Activated naive CD8-positive, alpha-beta T cell treated with anti-CD3 and anti-CD28 coated beads, Interleukin-2, amount 10 ng/mL, durations not matched to agents 7 days and 5 days (primary cell): ENCODE results near the gene NTN3. TPM values are rescaled to one million over a fixed set of nuclear protein-coding genes. Genes with fewer than 3 reads are reported as not detected.

Experiments used
- ATAC-seq: fragments of 150-1000 bp; cut with Tn5 transposase; one replicate; pipeline ENCODE4 v1.10.0; 2021; ENCODE audit warnings: low read depth, moderate library complexity
- POLR2A ChIA-PET: fragments of 350-600 bp; sonication (Branson Sonifier 250); formaldehyde crosslinking; loops from one replicate; lab custom pipeline; 2021; ENCODE audit warnings: antibody characterized with exemption; lab: Charles Lee
- DNase-seq: peaks from one replicate; pipeline ENCODE4 v3.0.0; 2021
- H3K27ac Mint-ChIP-seq: one replicate; pipeline ENCODE4 v1.8.0; 2022; ENCODE audit warnings: mild to moderate bottlenecking, mixed read lengths
- H3K27me3 Mint-ChIP-seq: one replicate; pipeline ENCODE4 v1.8.0; 2022; ENCODE audit warnings: mild to moderate bottlenecking, moderate library complexity, mixed read lengths
- H3K36me3 Mint-ChIP-seq: one replicate; pipeline ENCODE4 v1.8.0; 2021; ENCODE audit warnings: mild to moderate bottlenecking, mixed read lengths
- H3K4me1 Mint-ChIP-seq: one replicate; pipeline ENCODE4 v1.8.0; 2021; ENCODE audit warnings: mixed read lengths
- H3K4me3 Mint-ChIP-seq: one replicate; pipeline ENCODE4 v1.8.0; 2022; ENCODE audit warnings: mild to moderate bottlenecking, moderate library complexity, mixed read lengths
- H3K9me3 Mint-ChIP-seq: one replicate; pipeline ENCODE4 v1.8.0; 2021; ENCODE audit warnings: mixed read lengths
- total RNA-seq, 2 experiments: library from RNA; stranded (reverse); gene quantifications; one replicate each; pipeline ENCODE4 v1.2.3, GENCODE V29; 2021

Gene NTN3
- total RNA-seq, 2 experiments from 2014 or later: not detected

DNA sequence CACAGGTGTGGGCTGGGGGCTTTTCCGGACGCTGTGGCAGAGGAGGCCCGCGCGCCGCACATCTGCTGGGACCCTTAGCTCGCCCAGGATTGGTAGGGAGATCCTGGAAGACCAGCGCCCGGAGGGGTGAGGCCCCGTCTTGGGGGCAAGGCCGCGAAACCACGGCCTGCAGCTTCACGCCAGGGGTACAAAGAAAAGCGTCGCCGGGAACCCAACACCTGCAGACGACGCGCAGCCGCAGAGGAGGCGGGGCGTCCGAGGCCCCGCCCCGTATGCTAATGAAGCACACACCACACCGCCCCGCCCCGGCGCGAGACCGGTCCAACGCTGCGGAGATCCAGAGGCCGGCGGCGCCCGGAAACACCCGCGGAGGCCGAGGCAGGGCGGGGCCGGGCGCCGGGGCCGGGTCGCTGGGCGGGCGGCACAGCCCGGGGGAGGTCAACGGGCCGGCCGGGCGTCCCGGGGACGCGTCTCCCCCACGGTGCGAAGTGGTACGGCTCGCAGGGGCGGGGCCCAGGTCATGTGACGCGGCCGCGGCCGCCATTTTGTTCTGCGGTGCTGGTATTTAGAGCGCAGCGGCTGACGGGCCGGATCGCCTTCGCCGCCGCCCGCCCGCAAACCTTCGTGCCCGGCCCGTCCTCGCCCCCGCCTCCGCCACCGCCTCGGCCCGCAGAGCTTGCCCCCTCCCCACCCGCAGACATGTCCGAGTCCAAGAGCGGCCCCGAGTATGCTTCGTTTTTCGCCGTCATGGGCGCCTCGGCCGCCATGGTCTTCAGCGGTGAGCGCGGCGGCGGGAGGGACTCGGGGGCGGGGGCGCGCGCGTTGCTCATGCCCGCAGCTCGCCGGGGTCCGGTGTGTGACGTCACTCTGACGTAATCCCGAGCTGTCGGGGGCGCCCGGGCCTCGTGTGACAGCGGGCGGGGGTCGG lies 42.6 kb downstream of the NTN3 start, which contains the start of gene ATP6V0C:
Gene ATP6V0C (plus strand): TSS at position 548 of the 928 bp plus-strand sequence. CDS start 152 bp downstream, at position 700.
- H3K9me3 Mint-ChIP-seq: no peaks in the 10 kb centered on the region
- peaks cover 8% of the 10 kb centered on the region for H3K36me3 Mint-ChIP-seq
- peak within 1 kb of the TSS; percentile 94 for H3K4me3 Mint-ChIP-seq
- peaks cover 8% of the 10 kb centered on the region for H3K27me3 Mint-ChIP-seq
- H3K4me1 Mint-ChIP-seq: peaks cover 32% of the 10 kb centered on the region
- H3K27ac Mint-ChIP-seq: peak within 1 kb of the TSS; percentile 95
- POLR2A ChIA-PET: interaction anchor here (0.6 to 4.0 kb wide), 10 partner anchors 16 to 358 kb away, joined by 3 to 43 read pairs (median 4); partner anchors contain the start of genes CEMP1, ECI1, PDPK1 and TRAF7
- ATAC-seq: peak; percentile 85
- DNase-seq: peak; percentile 97

DNA sequence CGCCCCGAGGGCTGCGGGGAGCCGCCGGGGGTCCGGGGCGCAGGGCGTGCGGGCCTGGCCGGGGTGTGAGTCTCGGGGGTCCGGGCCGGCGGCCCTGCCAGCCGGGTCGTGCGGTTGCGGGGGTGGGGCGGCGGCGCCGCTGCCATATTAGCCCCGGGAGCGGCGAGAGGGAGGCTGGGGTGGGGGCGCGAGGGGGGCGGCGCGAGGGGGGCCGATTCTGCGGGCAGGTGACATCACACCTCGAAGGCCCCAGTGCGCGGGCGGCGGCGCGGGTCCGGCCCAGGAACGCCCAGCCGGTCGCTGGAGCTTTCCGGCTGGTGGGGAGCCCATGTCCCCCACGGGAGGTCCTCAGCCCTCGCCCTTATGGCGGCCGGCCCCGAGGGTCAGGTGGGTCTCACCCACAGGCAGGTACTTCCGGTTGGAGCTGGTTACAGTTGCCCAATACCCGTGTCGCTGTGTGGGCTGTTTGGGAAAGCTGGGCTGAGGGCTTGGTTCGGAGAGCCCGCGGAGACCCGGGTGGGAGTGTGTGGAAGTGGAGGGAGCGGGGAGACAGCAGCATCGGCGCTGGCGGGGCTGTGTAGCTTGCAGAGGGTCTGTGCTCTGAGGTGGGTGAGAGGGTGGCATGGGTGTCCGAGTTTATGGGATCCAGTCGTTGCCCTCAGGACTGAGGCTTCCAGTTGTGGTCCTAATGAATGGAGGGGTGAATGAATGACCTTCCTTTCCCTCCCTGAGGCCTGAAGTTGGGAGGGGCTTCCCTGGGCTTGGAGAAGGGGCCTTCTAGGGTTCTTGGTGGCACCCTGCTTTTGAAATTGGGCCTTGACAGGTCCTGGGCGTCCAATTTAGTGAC lies 43.5 kb downstream of the NTN3 start:
- Mint-ChIP-seq H3K4me1 (peaks cover 35% of the 10 kb centered on the region), H3K27me3 (peaks cover 8% of the 10 kb centered on the region), H3K27ac (peak overlapping the region; percentile 93), H3K4me3 (peak overlapping the region; percentile 94), H3K36me3 (peaks cover 8% of the 10 kb centered on the region), H3K9me3 (no peaks in the 10 kb centered on the region)
- ATAC-seq: peak; percentile 6
- DNase-seq: peak; percentile 63
- POLR2A ChIA-PET: interaction anchor here (0.6 to 4.0 kb wide), 10 partner anchors 12 to 360 kb away, joined by 3 to 43 read pairs (median 4); partner anchors contain the start of genes CEMP1, ECI1, PDPK1 and TEDC2

DNA sequence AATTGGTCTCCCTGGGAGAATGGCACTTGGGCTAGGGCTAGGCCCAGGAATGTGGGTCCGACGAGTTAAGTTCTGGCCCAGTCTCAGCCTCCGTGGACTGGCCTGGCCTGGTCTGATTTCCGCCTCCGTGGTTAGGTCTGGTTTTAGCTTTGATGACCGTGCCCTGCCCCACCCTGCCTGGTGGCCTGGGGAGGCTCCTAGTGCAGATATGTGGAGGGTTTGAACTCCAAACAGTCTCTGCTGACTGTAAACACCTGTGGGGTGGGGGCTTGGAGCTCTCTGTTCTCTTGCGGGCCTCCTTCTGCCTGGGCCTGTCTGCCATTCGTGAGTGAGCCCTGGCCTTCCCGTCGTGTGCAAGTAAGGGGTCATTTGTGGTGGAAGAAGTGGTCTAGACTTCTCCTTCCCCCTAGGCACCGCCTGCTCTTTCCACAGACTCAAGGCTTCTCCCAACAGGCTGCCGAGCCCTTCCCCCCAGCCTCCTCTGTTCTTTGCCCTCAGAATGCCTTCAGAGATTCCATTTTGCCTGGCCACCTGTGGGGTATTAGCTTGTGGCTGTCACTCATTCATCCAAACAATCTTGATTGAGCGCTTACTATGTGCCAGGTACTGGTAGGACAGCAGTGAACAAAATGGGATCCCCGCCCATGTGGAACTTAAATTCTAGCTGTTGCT lies 44.2 kb downstream of the NTN3 start:
- ATAC-seq (no peak), DNase-seq (no peak)
- Mint-ChIP-seq H3K4me3 (peak overlapping the region; percentile 94), H3K27me3 (peaks cover 8% of the 10 kb centered on the region), H3K9me3 (no peaks in the 10 kb centered on the region), H3K36me3 (peaks cover 10% of the 10 kb centered on the region), H3K4me1 (peaks cover 40% of the 10 kb centered on the region), H3K27ac (peak overlapping the region; percentile 93)
- POLR2A ChIA-PET: interaction anchor here (0.7 to 4.0 kb wide), 10 partner anchors 11 to 360 kb away, joined by 3 to 43 read pairs (median 4); partner anchors contain the start of genes CEMP1, ECI1, PDPK1 and TBC1D24

DNA sequence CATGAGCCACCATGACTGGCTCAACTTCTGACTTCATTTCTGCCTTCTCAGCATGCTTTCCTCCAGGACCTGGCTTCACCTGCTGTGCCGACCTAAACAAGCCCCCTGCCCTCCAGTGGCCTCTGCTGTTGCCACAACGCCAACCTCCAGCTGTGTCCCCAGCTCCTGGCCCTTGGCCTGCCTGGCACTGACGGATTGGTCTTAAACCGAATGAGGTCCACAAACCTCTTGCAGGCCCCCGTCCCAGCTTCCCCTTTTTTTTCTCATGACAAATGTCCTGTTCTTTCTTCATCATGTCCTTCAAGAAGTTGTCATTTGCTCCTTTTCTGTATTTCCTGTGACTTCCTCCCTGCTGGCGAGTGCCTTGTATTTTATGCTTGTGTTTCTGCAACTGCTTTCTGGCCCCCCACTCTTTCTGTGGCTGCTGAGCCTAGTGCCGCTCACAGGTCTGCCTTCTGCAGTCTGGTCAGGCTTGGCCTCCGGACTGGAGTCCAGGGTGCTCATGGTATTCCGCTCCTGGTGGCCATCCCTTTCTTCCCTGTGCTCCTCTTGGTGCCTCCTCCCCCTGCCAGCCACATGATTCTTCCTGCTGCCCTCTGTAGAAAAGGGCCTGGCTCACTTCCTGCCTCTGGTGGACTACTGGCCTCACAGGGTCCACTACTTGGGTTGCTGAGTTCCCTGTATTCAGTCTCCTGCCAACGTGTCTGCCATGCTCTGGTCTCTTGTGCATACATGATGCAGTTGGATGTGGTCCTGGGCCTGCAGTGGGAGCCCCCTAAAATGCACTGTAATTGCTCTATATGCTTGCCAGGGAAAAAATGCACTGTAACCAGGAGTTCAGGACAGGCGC lies 45.5 kb downstream of the NTN3 start:
- no peak for DNase-seq
- no peak for ATAC-seq
- POLR2A ChIA-PET: interaction anchor here (1.2 to 4.0 kb wide), 2 partner anchors 15 kb away, joined by 3 to 43 read pairs; partner anchors contain the start of gene CEMP1
- Mint-ChIP-seq H3K9me3 (no peaks in the 10 kb centered on the region), H3K4me3 (peak overlapping the region; percentile 94), H3K27ac (peak overlapping the region; percentile 93), H3K27me3 (peaks cover 8% of the 10 kb centered on the region), H3K4me1 (peaks cover 43% of the 10 kb centered on the region), H3K36me3 (peaks cover 10% of the 10 kb centered on the region)

DNA sequence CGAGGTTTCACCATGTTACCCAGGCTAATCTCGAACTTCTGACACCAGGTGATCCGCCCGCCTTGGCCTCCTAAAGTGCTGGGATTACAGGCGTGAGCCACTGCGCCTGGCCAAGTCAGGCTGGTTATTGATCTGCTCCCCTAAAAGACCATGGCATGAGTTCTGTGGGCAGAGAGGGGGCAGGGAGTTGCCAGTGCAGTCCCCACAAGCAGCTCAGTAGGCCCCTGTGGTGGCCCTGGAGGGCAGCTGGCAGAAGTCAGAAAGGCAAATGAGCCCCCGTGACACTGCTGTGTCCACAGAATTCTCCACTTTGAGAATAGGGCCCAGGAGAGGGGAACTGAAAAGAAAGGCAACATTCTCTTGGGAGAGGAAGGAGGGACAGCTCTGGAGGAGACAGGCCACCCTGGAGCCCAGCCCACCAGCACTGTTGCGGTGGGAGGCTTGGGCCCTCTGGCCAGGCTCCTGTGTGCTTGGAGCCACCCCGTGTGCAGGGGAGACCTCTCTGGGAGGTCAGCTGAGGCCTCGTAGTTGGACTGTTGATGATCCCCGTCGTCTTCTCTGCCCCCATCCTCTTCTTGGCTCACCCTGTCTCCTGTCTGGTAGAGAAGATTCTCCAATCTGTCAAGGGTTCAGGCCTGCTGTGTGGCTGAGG lies 47.0 kb downstream of the NTN3 start:
- no peak overlapping the region for H3K4me3 Mint-ChIP-seq
- H3K4me1 Mint-ChIP-seq: peaks cover 39% of the 10 kb centered on the region
- DNase-seq (no peak), ATAC-seq (no peak)
- H3K36me3 Mint-ChIP-seq: peaks cover 10% of the 10 kb centered on the region
- POLR2A ChIA-PET: interaction anchor here (3.3 kb wide), 1 partner anchor 14 kb away, joined by 69 read pairs; the partner anchor contains the start of gene CEMP1
- H3K27ac Mint-ChIP-seq: peak overlapping the region; percentile 93
- no peaks in the 10 kb centered on the region for H3K27me3 Mint-ChIP-seq
- no peaks in the 10 kb centered on the region for H3K9me3 Mint-ChIP-seq

DNA sequence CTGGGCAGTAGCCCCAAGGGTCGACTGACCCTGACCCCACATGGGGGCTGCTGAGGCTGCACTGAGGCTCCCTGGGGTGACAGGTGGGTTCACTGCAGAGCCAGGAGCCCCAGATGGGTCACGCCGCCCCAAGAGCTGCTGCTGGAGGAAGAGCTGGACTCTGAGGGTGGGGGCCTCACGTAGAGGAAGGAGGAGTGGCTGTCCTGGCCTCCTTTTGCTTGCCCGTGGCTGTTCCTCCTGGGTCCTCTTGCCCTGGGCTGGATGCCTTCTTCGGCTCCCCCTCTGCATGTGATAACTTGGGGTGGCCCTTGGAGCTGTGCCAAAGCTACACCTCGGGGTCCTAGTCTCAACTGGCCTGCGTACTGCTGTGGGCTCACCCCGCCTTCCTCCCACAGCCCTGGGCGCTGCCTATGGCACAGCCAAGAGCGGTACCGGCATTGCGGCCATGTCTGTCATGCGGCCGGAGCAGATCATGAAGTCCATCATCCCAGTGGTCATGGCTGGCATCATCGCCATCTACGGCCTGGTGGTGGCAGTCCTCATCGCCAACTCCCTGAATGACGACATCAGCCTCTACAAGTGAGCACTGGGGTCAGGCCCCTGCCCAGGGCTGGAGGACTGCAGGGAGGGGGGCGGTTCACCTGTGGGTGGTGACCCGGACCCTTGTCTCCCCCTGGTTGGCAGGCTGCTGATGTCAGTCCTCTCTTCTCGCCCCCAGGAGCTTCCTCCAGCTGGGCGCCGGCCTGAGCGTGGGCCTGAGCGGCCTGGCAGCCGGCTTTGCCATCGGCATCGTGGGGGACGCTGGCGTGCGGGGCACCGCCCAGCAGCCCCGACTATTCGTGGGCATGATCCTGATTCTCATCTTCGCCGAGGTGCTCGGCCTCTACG lies 48.0 kb downstream of the NTN3 start:
- Mint-ChIP-seq H3K4me3 (peak overlapping the region; percentile 82), H3K9me3 (no peaks in the 10 kb centered on the region), H3K36me3 (peaks cover 12% of the 10 kb centered on the region)

DNA sequence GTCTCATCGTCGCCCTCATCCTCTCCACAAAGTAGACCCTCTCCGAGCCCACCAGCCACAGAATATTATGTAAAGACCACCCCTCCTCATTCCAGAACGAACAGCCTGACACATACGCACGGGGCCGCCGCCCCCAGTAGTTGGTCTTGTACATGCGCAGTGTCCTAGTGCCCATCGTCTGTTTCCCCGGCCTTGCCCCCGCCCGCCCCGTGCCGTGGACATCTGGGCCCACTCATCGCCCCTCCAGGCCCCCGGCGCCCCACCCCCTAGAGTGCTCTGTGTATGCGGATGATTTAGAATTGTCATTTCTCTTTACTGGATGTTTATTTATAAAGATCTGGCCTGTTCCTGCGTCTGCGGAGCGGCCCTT lies 48.6 kb downstream of the NTN3 start:
- Mint-ChIP-seq H3K27ac (peak overlapping the region; percentile 93), H3K9me3 (no peaks in the 10 kb centered on the region), H3K27me3 (no peaks in the 10 kb centered on the region), H3K4me3 (peak overlapping the region; percentile 82), H3K36me3 (peaks cover 16% of the 10 kb centered on the region), H3K4me1 (peaks cover 36% of the 10 kb centered on the region)
- DNase-seq (no peak), ATAC-seq (peak; percentile 2)
- POLR2A ChIA-PET: interaction anchor here (0.6 to 3.3 kb wide), 6 partner anchors 12 to 179 kb away, joined by 3 to 69 read pairs (median 6); partner anchors contain the start of genes ABCA3, CCNF, CEMP1 and PDPK1

More for the DNA sequence above, 48.0 kb downstream of the NTN3 start:
- ATAC-seq (no peak), DNase-seq (no peak)
- peaks cover 37% of the 10 kb centered on the region for H3K4me1 Mint-ChIP-seq
- POLR2A ChIA-PET: interaction anchor here (0.6 to 3.3 kb wide), 6 partner anchors 13 to 179 kb away, joined by 3 to 69 read pairs (median 6); partner anchors contain the start of genes ABCA3, CCNF, CEMP1 and PDPK1
- peak overlapping the region; percentile 93 for H3K27ac Mint-ChIP-seq
- H3K27me3 Mint-ChIP-seq: no peaks in the 10 kb centered on the region

DNA sequence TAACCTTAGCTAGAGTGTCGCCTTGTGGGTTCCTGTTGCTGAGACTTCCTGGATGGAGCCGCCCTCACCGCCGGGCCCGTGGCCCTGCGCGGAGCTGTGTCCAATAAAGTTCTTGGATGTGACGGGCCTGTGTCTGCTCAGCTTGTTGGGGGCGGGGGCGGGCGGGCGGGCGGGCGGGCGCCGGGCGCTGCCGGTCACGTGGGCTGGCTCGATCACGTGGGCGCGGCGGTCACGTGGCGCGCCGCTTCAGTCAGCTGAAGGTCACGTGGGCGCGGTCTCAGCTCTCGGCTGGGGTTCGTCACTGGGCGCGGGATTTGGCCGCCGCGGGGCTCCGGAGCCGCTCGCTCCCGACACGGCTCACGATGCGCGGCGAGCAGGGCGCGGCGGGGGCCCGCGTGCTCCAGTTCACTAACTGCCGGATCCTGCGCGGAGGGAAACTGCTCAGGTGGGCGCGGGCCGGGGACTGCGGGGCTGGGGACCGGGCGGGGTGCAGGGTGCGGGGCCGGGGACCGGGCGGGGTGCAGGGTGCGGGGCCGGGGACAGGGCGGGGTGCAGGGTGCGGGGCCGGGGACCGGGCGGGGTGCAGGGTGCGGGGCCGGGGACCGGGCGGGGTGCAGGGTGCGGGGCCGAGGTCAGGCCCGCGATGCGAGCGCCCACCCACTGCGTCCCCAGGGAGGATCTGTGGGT lies 49.1 kb downstream of the NTN3 start, which contains the start of gene AMDHD2:
Gene AMDHD2 (plus strand): TSS at position 275 of the 687 bp plus-strand sequence. CDS start 88 bp downstream, at position 363.
- ATAC-seq (peak; percentile 64), DNase-seq (peak; percentile 92)
- POLR2A ChIA-PET: interaction anchor here (0.6 to 3.3 kb wide), 13 partner anchors 9 to 305 kb away, joined by 3 to 69 read pairs (median 3); partner anchors contain the start of genes ABCA3, CCNF, CEMP1 and PDPK1
- H3K4me1 Mint-ChIP-seq: peaks cover 34% of the 10 kb centered on the region
- H3K27me3 Mint-ChIP-seq: no peaks in the 10 kb centered on the region
- H3K9me3 Mint-ChIP-seq: no peaks in the 10 kb centered on the region
- H3K4me3 Mint-ChIP-seq: peak within 1 kb of the TSS; percentile 83
- peaks cover 16% of the 10 kb centered on the region for H3K36me3 Mint-ChIP-seq
- peak within 1 kb of the TSS; percentile 93 for H3K27ac Mint-ChIP-seq

DNA sequence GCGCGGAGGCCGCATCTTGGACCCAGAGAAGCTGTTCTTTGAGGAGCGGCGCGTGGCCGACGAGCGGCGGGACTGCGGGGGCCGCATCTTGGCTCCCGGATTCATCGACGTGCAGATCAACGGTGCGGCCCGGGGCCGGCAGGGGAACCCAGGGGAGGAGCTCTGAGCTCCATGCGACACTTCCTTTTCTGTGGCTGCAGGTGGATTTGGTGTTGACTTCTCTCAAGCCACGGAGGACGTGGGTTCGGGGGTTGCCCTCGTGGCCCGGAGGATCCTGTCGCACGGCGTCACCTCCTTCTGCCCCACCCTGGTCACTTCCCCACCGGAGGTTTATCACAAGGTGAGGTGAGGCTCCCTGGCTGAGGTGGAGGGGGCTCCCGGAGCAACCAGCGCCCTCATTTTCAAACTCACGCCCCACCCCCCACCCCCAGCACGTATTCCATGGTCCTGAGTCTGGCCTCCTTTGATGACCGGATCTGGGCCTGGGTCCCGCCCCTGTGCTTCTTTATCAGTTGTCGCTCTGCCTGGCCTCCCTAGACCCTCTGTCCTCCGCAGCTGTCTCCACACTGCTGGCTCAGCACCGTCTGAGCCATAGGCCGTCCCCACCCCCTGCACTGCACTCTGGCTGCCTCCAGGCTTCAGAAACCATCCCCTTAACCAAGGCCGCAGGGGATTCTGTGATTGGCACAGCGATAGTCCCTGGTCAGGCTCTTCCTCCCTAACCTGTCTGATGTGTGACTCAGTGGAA lies 49.9 kb downstream of the NTN3 start:
- peak overlapping the region; percentile 83 for H3K4me3 Mint-ChIP-seq
- peak overlapping the region; percentile 88 for H3K27ac Mint-ChIP-seq
- POLR2A ChIA-PET: interaction anchor here (0.5 to 3.3 kb wide), 12 partner anchors 10 to 556 kb away, joined by 3 to 69 read pairs (median 3); partner anchors contain the start of genes ABCA3, CEMP1, PDPK1 and PGP
- peak; percentile 72 for DNase-seq
- peaks cover 27% of the 10 kb centered on the region for H3K4me1 Mint-ChIP-seq
- H3K27me3 Mint-ChIP-seq: no peaks in the 10 kb centered on the region
- no peaks in the 10 kb centered on the region for H3K9me3 Mint-ChIP-seq
- peaks cover 16% of the 10 kb centered on the region for H3K36me3 Mint-ChIP-seq
- peak; percentile 65 for ATAC-seq
